Measurements from ENCODE around the gene ZNF618. TPM values are rescaled to one million over a fixed set of nuclear protein-coding genes. Genes with fewer than 3 reads are reported as not detected.

ZNF618 gene
- total and polyA plus RNA-seq, 9 donors, result 8.2 to 28.9 (median 18.3) TPM

DNA sequence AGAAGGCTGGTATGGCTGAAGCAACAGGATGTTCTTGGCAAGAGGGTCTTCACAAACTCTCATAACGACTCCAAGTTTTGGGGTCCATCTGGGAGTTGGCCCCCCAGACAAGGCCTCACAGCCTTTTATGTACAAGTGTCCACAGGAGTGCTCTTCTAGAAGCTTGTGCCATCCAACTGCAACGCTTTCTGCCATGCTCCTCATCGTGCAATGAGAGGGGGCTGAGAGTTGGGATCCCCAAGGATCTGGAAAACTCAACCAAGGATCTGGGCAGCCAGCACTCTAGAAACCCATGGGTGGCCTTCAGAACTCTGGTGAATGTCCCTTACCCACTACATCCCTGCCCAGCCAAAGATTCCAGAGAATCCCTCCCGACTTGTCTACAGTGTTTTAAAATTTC, 210.5 kb downstream of the ZNF618 start:
- Histone ChIP-seq H3K27me3 (no peaks in the 10 kb centered on the region), H3K36me3 (no peaks in the 10 kb centered on the region), H3K4me3 (no peak overlapping the region), H3K4me1 (ENCODE audit: insufficient read depth) (no peaks in the 10 kb centered on the region), H3K27ac (no peak overlapping the region), H3K9me3 (no peaks in the 10 kb centered on the region)
- 89 to 96% (median 93%) methylated on average over 4 of the region's 4 CpGs for WGBS, 3 donors
- intact Hi-C loops (cut with DNase I), result no loop called here
- DNase-seq, result no peak
- TF ChIP-seq POLR2A (IDR thresholded peaks at IDR 0.05), result no peak

DNA sequence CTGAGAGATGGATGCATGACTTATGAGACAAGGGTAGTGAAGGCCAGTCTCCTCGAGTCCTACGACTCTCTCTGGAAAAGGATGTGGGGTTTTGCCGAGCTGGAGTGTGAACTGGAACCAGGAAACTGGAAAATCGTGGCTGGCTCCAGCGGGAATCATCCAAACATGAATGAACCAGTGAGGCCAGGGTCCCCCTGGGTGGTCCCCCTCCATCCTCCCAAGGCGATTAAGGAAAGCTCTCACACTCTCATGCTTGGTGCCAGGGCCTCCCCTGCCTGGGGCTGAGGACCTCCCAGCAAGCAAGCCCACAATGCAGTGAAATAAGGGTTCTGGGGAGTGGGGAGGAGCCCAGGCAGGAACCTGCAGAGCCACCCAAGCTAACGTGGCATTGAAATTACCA, 211.6 kb downstream of the ZNF618 start:
- intact Hi-C loops (cut with DNase I), result no loop called here
- DNase-seq, result no peak
- Histone ChIP-seq H3K4me3 (no peak overlapping the region), H3K9me3 (no peaks in the 10 kb centered on the region), H3K4me1 (ENCODE audit: insufficient read depth) (no peaks in the 10 kb centered on the region), H3K27ac (no peak overlapping the region), H3K27me3 (no peaks in the 10 kb centered on the region), H3K36me3 (no peaks in the 10 kb centered on the region)
- WGBS, 3 donors, result 64 to 76% (median 76%) methylated on average over 7 of the region's 7 CpGs
- TF ChIP-seq, protein P1, sequence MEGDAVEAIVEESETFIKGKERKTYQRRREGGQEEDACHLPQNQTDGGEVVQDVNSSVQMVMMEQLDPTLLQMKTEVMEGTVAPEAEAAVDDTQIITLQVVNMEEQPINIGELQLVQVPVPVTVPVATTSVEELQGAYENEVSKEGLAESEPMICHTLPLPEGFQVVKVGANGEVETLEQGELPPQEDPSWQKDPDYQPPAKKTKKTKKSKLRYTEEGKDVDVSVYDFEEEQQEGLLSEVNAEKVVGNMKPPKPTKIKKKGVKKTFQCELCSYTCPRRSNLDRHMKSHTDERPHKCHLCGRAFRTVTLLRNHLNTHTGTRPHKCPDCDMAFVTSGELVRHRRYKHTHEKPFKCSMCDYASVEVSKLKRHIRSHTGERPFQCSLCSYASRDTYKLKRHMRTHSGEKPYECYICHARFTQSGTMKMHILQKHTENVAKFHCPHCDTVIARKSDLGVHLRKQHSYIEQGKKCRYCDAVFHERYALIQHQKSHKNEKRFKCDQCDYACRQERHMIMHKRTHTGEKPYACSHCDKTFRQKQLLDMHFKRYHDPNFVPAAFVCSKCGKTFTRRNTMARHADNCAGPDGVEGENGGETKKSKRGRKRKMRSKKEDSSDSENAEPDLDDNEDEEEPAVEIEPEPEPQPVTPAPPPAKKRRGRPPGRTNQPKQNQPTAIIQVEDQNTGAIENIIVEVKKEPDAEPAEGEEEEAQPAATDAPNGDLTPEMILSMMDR (IDR thresholded peaks at IDR 0.05), result no peak
- TF ChIP-seq POLR2A (IDR thresholded peaks at IDR 0.05) (no peak), EP300 (IDR thresholded peaks at IDR 0.05) (no peak)

DNA sequence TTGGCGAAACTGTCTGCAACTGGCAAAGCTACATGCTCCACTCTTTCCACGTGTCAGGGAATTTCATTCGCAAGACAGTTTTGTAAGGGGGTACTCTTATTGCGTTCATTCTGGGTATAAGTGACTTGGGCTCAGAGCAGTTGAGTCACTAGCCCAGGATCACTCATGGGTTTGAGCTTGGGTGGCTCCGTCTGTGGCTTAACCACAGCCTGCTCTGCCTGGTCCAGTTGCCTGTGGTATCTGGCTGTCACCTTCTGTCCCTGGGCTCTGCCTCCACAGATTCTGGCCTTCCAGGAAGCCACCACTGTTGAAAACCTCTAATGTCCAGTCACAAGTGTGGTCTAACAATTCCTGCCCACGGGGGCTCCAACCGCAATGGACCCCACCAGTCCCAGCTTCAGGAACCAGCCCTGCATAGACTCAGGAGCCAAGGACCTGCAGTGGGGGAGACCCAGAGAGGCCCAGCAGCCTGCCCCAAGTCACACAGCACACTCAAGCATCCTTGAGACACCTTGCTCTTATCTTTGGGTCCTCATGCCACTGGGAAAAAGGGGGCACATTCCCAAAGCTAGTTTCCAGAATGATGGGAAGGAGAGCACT, 212.6 kb downstream of the ZNF618 start:
- H3K4me3 ChIP-seq, result no peak overlapping the region
- WGBS, 3 donors, result 90 to 91% (median 91%) methylated on average over 7 of the region's 7 CpGs
- no peak for TF ChIP-seq POLR2A (IDR thresholded peaks at IDR 0.05)
- TF ChIP-seq, protein P1 (IDR thresholded peaks at IDR 0.05), result no peak
- no peak for TF ChIP-seq EP300 (IDR thresholded peaks at IDR 0.05)
- no peak overlapping the region for H3K27ac ChIP-seq
- no peak for DNase-seq
- H3K36me3 ChIP-seq, result no peaks in the 10 kb centered on the region
- H3K9me3 ChIP-seq, result no peaks in the 10 kb centered on the region
- H3K4me1 ChIP-seq (ENCODE audit: insufficient read depth), result no peaks in the 10 kb centered on the region
- H3K27me3 ChIP-seq, result no peaks in the 10 kb centered on the region
- intact Hi-C loops (cut with DNase I), result no loop called here

DNA sequence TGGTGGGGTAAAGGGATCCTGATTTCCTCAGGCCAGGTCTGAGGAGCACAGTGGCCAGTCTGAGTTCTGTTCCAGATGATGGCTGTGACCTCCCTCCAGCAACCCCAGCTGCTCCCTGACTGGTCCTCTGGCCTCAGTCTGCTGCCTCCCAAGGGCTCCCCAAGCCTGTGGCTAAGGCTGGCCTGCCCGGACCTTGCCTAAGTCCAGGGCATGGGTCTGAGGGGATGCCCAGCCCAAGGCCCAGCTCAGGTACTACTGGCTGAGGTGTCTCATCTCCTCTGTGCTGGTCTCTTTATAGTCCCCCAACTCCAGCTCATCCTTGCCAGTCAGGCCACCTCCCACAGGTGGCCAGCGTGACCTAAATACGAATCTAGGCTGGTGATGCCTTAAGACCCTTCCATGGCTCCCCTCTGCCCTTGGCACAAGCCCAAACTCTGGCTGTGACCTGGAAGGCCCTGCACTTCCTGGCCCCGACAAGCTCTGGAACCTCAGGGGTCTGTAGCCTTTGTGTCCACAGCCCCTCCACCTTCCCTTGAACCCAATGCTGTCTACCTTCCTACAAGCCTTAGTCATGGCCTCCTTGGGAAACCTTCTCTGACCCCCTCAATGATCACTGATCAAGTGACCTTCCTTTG, 213.2 kb downstream of the ZNF618 start:
- Histone ChIP-seq H3K27ac (no peak overlapping the region), H3K9me3 (no peaks in the 10 kb centered on the region), H3K27me3 (no peaks in the 10 kb centered on the region), H3K36me3 (no peaks in the 10 kb centered on the region), H3K4me1 (ENCODE audit: insufficient read depth) (no peaks in the 10 kb centered on the region), H3K4me3 (no peak overlapping the region)
- no peak for DNase-seq
- no peak for TF ChIP-seq EP300 (IDR thresholded peaks at IDR 0.05)
- TF ChIP-seq POLR2A (IDR thresholded peaks at IDR 0.05), result no peak
- TF ChIP-seq, protein P1 (IDR thresholded peaks at IDR 0.05), result no peak
- 86 to 88% (median 87%) methylated on average over 4 of the region's 4 CpGs for WGBS, 3 donors
- intact Hi-C loops (cut with DNase I), result no loop called here

DNA sequence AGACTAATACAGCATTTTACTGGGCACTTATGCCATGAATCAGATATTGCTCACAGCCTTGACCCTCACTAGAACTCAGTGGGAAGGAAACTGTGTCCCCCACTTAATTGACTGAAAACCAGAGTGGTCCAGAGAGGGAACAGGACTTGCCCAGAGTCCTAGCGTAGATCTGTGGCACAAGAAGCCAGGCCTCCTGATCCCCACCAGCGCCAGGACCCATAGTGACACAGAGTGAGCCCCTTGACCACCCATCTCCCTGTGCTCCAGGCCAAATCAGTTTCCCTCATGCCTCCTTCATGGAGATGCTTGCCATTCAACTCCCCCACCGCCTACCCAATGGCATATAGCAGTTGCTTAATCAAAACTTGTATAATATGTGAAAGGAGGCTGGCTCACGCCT, 214.7 kb downstream of the ZNF618 start:
- no peaks in the 10 kb centered on the region for H3K9me3 ChIP-seq
- H3K36me3 ChIP-seq, result no peaks in the 10 kb centered on the region
- no peaks in the 10 kb centered on the region for H3K4me1 ChIP-seq (ENCODE audit: insufficient read depth)
- H3K4me3 ChIP-seq, result no peak overlapping the region
- H3K27ac ChIP-seq, result no peak overlapping the region
- WGBS, 3 donors, result 94 to 99% (median 97%) methylated on average over 4 of the region's 4 CpGs
- no peak for DNase-seq
- TF ChIP-seq EP300 (IDR thresholded peaks at IDR 0.05) (no peak), POLR2A (IDR thresholded peaks at IDR 0.05) (no peak)
- TF ChIP-seq, protein P1 (IDR thresholded peaks at IDR 0.05), result no peak
- intact Hi-C loops (cut with DNase I), result no loop called here
- no peaks in the 10 kb centered on the region for H3K27me3 ChIP-seq

Data from ovary (tissue), 9 donors.